Activated naive CD4-positive, alpha-beta T cell treated with anti-CD3 and anti-CD28 coated beads, Interleukin-2, amount 50 U/mL, for 72 hours (primary cell): ENCODE data around the gene WDR13. TPM values are rescaled to one million over a fixed set of nuclear protein-coding genes. Genes with fewer than 3 reads are reported as not detected.
A peak's percentile ranks its signal among the peaks of the same experiment; 100 is the strongest.

ENCODE experiments used
- ATAC-seq, 2 donors: fragments of 150-1000 bp; cut with Tn5 transposase; 2 replicates each; pipeline ENCODE4 v1.10.0; 2021; ENCODE audit warnings: mild to moderate bottlenecking in 2 of 2, moderate library complexity in 2 of 2
- DNase-seq, 2 donors: peaks; one replicate each; pipeline ENCODE4 v3.0.0; 2021 to 2022; ENCODE audit warnings: low spot score in 2 of 2
- H3K27ac Mint-ChIP-seq, 2 donors: one replicate each; pipeline ENCODE4 v1.8.0; 2022; ENCODE audit warnings: mild to moderate bottlenecking in 2 of 2, mixed read lengths in 2 of 2
- H3K36me3 Mint-ChIP-seq, 2 donors: one replicate each; pipeline ENCODE4 v1.8.0; 2022; ENCODE audit warnings: mixed read lengths in 2 of 2
- H3K9me3 Mint-ChIP-seq, 2 donors: one replicate each; pipeline ENCODE4 v1.8.0; 2022; ENCODE audit warnings: mixed read lengths in 2 of 2
- total RNA-seq, 2 donors: library from RNA; stranded (reverse); gene quantifications; one replicate each; pipeline ENCODE4 v1.2.3, GENCODE V29; 2022

WDR13 gene
- total RNA-seq, 2 donors from 2014 or later = 52.8 to 58.5 TPM

DNA sequence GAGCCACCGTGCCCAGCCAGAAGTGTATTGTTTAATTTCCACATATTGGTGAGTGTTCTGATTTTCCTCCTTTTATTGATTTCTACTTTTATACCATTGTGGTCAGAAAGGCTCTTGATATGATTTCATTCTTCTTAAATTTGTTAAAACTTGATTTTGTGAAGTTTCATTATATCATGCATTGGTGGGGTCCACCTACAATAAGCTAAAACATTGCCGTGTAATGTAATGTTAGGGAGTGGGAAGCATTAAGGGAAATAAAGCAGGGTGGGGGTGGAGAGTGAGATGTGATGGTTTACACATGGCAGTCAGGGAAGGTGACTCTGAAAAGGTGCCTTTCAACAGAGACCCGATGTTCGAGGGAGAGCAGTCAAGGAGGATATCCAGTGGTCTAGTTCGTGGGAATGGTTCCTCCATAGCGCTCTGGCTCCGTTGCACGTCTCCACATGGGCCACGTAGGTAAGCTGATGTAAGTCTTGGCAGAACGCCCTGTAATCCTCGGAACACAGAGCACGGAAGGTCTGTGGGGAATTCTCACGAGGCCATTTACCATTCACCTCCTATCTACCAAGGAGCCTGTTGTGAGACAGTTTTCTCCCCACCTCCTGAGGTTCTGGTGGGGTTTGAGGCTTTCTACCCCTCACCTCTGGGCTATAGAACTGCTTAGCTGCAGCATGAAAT, 7.7 kb upstream of the WDR13 start:
- DNase-seq = no peak
- ATAC-seq = no peak
- no peaks in the 10 kb centered on the region for H3K36me3 Mint-ChIP-seq
- no peak overlapping the region for H3K27ac Mint-ChIP-seq
- no peaks in the 10 kb centered on the region for H3K9me3 Mint-ChIP-seq

DNA sequence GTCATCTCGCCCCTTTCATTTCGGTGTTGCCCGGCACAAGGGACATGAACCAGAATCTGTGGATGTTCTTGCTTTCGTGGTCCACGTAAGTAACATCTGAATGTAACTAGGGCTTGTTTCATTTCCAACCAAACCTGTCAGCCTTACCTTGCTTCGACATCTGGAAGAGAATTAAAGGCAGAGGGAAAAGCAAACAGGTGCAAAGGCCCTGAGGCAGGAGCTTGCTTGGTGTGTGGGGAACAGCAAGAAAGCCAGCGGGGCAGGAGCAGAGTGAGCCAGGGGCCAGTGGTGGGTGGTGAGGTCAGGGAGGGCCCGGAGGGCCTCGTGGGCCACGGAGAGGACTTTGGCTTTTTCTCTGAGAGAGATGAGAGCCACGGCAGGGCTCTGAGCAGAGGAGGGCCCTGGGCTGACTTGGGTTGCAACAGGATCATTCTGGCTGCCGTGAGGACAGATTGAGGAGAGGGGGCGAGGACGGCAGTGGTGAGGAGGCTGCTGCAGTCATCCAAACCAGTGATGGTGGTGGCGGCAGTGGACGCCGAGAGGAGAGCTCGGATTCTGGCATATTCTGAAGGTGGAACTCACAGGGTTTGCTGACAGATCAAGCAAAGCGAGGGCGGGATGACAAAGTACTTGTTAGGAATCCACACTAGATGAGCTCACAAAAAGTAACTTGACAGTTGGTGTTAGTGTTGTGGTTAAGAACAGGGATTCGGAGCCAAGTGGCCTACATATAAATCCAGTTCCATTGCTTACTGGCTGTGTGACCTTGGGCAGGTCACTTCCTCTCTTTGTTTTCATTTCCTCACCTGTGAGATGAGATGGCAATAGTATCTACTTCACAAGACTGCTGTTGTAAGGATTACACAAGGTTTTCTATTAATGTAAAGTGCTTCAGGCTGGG, 6.8 kb upstream of the WDR13 start:
- Mint-ChIP-seq H3K9me3 (no peaks in the 10 kb centered on the region), H3K27ac (no peak overlapping the region), H3K36me3 (no peaks in the 10 kb centered on the region)
- no peak for DNase-seq
- no peak for ATAC-seq

DNA sequence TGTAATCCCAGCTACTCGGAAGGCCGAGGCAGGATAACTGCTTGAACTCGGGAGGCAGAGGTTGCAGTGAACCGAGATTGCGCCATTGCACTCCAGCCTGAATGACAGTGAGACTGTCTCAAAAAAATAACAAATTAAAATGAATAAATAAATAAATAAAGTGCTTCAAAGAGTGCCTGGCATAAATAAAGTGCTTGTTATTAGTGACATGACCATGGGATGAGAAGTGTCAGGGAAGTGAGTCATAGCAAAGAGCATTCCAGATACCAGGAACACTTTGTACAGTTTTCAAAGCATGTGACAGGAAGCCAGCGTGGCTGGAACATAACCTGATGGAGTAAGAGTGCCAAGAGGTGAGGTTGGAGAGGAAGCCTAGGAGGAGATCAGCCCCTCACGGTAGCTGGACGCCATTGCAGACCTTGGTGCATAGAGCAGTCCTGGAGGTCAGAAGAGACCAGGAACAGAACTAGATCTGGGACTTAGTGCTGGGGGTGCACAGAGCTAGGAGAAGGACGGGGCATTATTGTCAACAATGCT, 6.0 kb upstream of the WDR13 start:
- no peaks in the 10 kb centered on the region for H3K36me3 Mint-ChIP-seq
- DNase-seq = no peak
- H3K27ac Mint-ChIP-seq = no peak overlapping the region
- no peak for ATAC-seq
- no peaks in the 10 kb centered on the region for H3K9me3 Mint-ChIP-seq

DNA sequence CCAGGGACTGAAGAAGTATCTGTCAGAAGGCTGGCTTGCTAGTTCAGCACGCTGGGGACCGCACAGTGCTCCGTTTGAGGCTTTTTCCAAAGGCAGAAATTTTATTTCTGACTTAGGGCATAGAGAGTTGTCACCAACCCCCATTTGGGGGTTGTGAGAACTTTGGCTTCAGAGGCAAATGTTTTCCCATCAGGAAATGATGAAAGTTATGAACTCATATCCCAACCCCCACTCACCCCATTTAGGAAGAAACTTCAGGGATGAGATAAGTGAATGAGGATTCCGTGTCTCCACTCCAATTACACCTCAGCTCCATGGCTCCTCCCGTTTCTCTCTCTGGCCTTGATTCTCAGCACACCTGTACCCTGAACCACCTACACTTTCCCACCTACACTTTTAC, 4.3 kb upstream of the WDR13 start:
- H3K27ac Mint-ChIP-seq = no peak overlapping the region
- H3K9me3 Mint-ChIP-seq = no peaks in the 10 kb centered on the region
- no peak for DNase-seq
- ATAC-seq = no peak
- no peaks in the 10 kb centered on the region for H3K36me3 Mint-ChIP-seq

DNA sequence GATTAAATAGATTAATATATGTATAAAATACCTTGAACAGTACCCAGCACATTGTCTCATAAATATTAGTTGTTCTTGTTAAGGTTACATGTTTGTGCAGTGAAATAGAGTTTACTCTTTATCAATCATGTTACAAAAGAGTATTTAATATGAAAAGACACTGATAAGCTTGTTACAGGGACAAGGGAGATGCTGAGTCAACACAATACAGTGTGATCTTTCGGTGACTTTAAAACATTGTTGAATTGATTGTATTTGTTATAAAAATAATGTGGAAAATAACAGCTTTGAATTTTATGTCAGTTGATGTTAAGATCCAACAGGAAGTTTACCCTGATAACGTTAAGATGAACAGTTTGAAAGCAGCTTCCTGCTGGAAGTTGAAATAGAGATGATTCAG, 1.4 kb upstream of the WDR13 start:
- Mint-ChIP-seq H3K9me3 (no peaks in the 10 kb centered on the region), H3K36me3 (no peaks in the 10 kb centered on the region), H3K27ac (no peak overlapping the region)
- no peak for ATAC-seq
- no peak for DNase-seq

DNA sequence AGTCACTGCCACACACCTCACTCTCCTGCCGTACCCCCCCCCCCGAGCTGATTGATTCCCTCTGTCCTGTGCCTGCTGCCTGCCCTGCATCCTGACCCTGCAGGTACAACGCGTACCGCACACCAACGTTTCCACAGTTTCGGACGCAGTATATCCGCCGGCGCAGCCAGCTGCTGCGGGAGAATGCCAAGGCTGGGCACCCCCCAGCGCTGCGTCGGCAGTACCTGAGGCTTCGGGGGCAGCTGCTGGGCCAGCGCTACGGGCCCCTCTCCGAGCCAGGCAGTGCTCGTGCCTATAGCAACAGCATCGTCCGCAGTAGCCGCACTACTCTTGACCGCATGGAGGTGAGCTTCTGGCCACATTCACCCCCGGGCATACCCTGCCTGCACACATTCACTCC, 1.3 kb downstream of the WDR13 start:
- Mint-ChIP-seq H3K9me3 (no peaks in the 10 kb centered on the region), H3K36me3 (no peaks in the 10 kb centered on the region), H3K27ac (peak overlapping the region in 1 of 2 donors; percentile 97)
- DNase-seq (no peak), ATAC-seq (no peak)

DNA sequence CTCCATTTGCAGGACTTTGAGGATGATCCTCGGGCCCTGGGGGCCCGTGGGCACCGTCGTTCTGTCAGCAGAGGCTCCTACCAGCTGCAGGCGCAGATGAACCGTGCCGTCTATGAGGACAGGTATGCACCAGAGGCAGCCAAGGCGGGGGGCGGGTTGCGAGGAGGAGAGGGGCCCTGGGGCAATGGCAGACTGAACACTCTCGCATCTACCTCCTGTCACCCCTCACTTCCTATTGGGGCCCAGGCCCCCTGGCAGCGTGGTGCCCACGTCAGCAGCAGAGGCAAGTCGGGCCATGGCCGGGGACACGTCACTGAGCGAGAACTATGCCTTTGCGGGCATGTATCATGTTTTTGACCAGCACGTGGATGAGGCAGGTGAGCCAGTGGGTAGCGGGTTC, 2.0 kb downstream of the WDR13 start:
- Mint-ChIP-seq H3K9me3 (no peaks in the 10 kb centered on the region), H3K27ac (no peak overlapping the region), H3K36me3 (no peaks in the 10 kb centered on the region)
- ATAC-seq (no peak), DNase-seq (no peak)

DNA sequence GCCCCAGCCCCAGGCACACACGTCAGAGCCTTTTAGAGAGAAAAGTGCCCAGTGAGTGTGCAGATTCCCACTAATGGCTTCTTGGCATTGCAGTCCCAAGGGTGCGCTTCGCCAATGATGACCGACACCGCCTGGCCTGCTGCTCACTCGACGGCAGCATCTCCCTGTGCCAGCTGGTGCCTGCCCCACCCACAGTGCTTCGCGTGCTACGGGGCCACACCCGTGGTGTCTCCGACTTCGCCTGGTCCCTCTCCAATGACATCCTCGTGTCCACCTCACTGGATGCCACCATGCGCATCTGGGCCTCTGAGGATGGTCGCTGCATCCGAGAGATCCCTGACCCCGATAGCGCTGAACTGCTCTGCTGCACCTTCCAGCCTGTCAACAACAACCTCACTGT, 2.9 kb downstream of the WDR13 start:
- no peaks in the 10 kb centered on the region for H3K9me3 Mint-ChIP-seq
- DNase-seq (no peak), ATAC-seq (no peak)
- no peaks in the 10 kb centered on the region for H3K36me3 Mint-ChIP-seq
- H3K27ac Mint-ChIP-seq = no peak overlapping the region

DNA sequence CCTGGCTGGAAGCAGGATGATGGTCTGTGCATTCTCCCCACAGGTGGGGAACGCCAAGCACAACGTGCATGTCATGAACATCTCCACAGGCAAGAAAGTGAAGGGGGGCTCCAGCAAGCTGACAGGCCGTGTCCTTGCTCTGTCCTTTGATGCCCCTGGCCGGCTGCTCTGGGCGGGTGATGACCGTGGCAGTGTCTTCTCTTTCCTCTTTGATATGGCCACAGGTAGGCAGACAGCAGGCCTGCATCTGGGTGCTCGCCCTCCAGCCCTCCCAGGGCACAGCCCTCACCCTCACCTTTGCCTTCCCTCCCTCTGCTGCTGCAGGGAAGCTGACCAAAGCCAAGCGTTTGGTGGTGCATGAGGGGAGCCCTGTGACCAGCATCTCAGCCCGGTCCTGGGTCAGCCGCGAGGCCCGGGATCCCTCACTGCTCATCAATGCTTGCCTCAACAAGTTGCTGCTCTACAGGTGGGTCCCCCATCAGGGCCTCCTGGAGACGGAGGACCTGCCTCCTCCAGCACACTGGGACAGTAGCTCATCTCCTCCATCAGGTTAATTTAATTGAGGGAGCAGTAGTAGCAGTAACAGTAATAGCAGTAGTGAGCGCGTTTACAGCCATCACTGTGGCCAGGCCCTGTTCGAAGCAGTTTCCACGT, 4.6 kb downstream of the WDR13 start:
- DNase-seq = no peak
- ATAC-seq = no peak
- Mint-ChIP-seq H3K9me3 (no peaks in the 10 kb centered on the region), H3K27ac (no peak overlapping the region), H3K36me3 (no peaks in the 10 kb centered on the region)

DNA sequence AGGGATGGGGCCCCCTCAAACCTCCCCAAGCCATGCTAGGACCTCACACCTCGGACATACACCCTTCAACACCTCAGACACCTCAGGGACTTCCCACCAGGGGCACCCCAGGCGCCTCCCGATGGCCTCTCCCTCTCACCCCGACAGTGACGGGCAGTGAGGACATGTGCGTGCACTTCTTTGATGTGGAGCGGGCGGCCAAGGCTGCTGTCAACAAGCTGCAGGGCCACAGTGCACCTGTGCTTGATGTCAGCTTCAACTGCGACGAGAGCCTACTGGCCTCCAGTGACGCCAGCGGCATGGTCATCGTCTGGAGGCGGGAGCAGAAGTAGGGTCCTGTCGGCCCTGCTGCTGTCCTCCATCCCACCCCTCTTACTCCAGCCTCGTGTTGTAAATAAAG, 7.4 kb downstream of the WDR13 start:
- DNase-seq (no peak), ATAC-seq (no peak)
- Mint-ChIP-seq H3K36me3 (no peaks in the 10 kb centered on the region), H3K9me3 (no peaks in the 10 kb centered on the region), H3K27ac (peak overlapping the region in 1 of 2 donors; percentile 65)

DNA sequence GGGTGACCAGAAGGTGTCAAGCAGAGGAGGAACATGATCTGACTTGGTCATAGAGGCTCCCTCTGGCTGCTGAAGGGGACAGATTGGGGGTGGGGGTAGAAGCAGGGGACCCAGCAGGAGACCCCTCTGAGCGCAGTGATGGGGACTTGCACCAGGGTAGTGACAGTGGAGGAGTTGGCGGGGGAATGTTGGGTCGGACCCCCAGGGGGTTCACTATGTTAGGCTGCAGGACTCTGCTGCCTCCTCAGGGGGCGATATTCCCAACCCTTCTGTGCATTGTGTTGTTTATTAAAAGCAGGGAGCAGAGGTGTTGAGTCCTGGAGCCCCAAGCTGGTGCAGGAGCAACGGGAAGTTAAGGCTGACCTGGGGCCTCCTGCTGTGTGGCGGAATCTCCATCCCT, 8.8 kb downstream of the WDR13 start:
- Mint-ChIP-seq H3K36me3 (no peaks in the 10 kb centered on the region), H3K9me3 (no peaks in the 10 kb centered on the region)
- DNase-seq = no peak

DNA sequence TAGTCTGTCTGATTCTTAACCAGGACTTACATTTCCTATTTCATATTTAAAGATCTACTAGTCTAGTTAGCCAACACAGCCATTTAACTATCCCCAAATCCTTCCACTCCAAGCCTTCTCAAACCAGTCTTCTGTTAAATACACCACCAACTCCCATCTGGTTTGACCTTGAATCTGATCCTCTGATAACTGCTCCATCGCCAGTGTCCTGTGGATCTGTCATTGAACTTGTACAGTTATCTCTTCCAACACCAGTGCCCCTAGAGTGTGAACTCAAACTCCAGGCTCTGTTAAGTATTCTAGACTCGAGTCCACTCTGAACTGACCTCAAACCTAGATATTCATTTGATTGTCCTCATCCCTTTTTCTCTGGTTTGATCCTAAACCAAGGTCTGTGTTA, 14.4 kb downstream of the WDR13 start:
- ATAC-seq = no peak
- no peaks in the 10 kb centered on the region for H3K9me3 Mint-ChIP-seq
- DNase-seq = no peak
- no peaks in the 10 kb centered on the region for H3K36me3 Mint-ChIP-seq
- no peak overlapping the region for H3K27ac Mint-ChIP-seq

More for the DNA sequence above, 8.8 kb downstream of the WDR13 start:
- no peak for ATAC-seq
- H3K27ac Mint-ChIP-seq = no peak overlapping the region

DNA sequence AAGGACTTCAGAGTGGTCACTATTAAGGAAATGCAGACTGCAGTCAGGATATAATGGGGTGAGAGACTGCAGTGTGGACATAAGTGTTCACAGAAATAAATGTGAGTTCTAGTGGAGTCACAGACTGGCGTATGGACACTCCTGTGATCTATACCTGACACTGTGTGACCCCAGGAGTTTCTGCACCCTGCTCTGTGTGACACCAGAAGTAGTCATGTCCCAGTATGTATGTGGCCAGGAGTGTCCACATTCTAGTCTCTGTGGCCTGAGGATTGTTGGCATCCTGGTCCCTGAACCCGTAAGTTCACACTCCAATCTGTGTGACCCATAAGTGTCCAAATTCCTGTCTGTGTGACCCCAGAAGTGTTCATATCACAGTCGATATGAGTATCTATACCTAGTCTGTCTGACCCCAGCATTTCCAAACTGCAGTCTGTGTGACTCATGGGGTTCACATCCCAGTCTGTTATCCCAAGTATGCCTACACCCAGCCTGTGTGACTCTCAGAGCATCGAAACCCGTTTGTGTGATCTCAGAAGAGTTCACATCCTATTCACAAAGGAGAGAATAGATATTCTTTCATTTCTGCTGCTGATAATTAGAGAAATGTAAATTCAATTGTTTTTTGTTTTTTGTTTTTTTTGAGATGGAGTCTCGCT, 16.3 kb downstream of the WDR13 start:
- no peak for ATAC-seq
- no peak overlapping the region for H3K27ac Mint-ChIP-seq

DNA sequence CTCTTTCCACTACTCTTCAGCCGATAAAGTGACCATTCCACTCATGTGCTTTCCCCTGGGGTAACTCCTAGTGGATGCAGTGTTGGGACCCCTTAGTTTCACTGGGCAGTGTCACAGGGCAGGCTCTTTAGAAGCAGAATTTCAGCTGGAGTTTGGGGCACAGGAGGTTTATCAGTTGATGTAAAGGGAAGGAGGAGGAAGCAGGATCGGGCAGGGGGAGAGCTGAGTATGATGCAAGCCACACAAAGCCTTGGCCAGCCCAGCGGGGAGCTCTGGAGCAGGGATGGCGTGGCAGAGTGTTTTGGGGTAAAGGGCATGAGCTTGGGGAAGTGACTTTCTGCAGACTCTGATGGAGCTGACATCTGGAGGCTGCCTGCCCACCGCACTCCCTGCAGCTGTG, 19.3 kb downstream of the WDR13 start:
- Mint-ChIP-seq H3K27ac (no peak overlapping the region), H3K9me3 (no peaks in the 10 kb centered on the region), H3K36me3 (no peaks in the 10 kb centered on the region)
- DNase-seq = no peak
- no peak for ATAC-seq

More for the DNA sequence above, 16.3 kb downstream of the WDR13 start:
- no peaks in the 10 kb centered on the region for H3K36me3 Mint-ChIP-seq
- no peak for DNase-seq
- H3K9me3 Mint-ChIP-seq = no peaks in the 10 kb centered on the region

DNA sequence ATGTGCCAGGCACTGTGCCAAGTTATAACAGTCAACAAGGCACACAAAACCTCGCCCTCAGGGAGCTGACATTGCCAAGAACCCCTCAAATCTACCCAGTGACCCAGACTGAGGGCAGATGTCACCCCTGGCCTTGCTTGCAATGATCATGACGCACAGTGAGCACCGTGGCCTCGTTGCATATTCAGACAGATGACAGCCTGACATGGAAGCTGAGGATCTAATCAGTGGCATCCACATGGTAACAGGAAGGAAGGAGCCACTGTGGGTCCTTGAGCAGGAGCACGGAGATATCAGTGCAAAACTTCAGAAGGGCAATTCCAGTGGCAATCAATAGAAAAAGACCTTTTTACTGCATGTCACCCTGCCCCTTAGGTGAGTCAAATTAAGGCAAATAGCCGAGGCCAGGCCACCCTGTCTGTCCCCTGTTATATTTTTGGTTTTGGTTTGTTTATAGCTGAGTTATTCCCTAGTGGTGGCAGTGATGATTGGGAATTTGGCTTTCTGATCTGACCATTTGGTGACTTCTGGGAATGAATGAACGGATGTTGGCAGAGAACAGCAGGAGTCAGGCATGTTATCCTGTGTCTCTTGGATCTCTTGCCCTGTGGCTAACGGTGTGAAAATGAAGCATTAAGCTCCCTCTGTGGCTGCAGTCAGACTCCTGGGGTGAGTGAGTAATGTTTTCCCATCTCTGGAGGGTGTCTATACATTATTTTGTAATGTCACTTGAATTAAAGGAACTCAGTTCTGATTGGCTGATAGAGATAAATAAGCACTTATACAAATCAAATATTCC, 20.4 kb downstream of the WDR13 start:
- no peaks in the 10 kb centered on the region for H3K9me3 Mint-ChIP-seq
- no peak for DNase-seq
- no peaks in the 10 kb centered on the region for H3K36me3 Mint-ChIP-seq
- H3K27ac Mint-ChIP-seq = no peak overlapping the region
- peak in 1 of 2 donors; percentile 29 for ATAC-seq
